Effector memory CD4-positive, alpha-beta T cell (primary cell): ENCODE results near the gene HERPUD2.
"Not testable (repeated sequence)": the region's sequence is repeated elsewhere in the genome, so short reads cannot be mapped to it uniquely, and the experiment has no call there.

Source experiments
- DNase-seq, 3 donors: peaks; one replicate each; pipeline ENCODE4 v3.0.0-alpha.2; 2020
- H3K27ac ChIP-seq: 2 replicates; pipeline ENCODE4 v1.7.0; 2013; ENCODE audit warnings: mild to moderate bottlenecking, low read length, moderate library complexity; ENCODE audit not compliant: insufficient read depth, poor library complexity, severe bottlenecking
- H3K27me3 ChIP-seq: replicated peaks from 2 replicates; pipeline ENCODE4 v1.7.0; 2013; ENCODE audit warnings: mild to moderate bottlenecking, low read length; ENCODE audit not compliant: insufficient read depth, control insufficient read depth, poor library complexity, severe bottlenecking
- H3K36me3 ChIP-seq: 2 replicates; pipeline ENCODE4 v1.7.0; 2013; ENCODE audit warnings: mild to moderate bottlenecking, low read length, moderate library complexity; ENCODE audit not compliant: control insufficient read depth, insufficient read depth
- H3K4me1 ChIP-seq: 2 replicates; pipeline ENCODE4 v1.7.0; 2013; ENCODE audit warnings: low read length, mild to moderate bottlenecking; ENCODE audit not compliant: control insufficient read depth, insufficient read depth, poor library complexity, severe bottlenecking
- H3K4me3 ChIP-seq: 2 replicates; pipeline ENCODE4 v1.7.0; 2013; ENCODE audit warnings: low read length, low read depth, mild to moderate bottlenecking; ENCODE audit not compliant: insufficient read depth, poor library complexity, severe bottlenecking
- H3K9me3 ChIP-seq: 2 replicates; pipeline ENCODE4 v1.7.0; 2013; ENCODE audit warnings: mild to moderate bottlenecking, low read length, moderate library complexity; ENCODE audit not compliant: control insufficient read depth

Gene HERPUD2

GRCh38 chr7:35681231-35682029 is 13.5 kb downstream of the HERPUD2 start:
- Histone ChIP-seq H3K27me3 (no peaks in the 10 kb centered on the region), H3K4me1 (peaks cover 4% of the 10 kb centered on the region), H3K4me3 (no peak overlapping the region), H3K36me3 (peaks cover 3% of the 10 kb centered on the region), H3K9me3 (no peaks in the 10 kb centered on the region), H3K27ac (no peak overlapping the region)
- no peak for DNase-seq

DNA sequence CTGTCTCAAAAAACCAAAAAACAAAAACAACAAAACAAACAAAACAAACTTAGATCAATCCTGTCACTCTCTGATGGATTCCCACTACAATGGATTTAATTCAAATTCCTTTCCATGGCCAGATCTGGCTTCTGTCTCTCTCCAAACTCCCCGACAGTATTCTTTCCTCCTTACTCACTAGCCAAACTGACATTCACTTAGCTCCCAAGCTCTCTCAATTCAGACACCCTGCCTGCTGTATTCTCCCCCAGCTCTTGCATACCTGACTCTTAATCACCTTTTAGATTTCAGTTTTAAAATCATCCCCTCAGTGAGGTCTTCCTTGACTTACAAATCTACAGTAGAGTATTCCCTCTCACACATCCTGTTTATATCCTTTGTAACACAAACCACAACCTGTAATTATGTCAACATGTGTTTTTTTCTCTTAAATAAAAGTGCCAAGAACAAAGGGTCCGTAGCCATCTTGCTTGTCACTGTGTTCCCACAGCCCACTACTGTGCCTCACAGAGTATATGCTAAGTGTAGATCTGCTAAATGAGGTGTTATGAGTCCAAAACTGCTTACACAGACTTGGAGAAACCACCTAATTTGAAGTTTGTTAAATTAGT is 14.4 kb downstream of the HERPUD2 start:
- H3K27ac ChIP-seq: no peak overlapping the region
- H3K9me3 ChIP-seq: no peaks in the 10 kb centered on the region
- DNase-seq: no peak
- H3K36me3 ChIP-seq: peaks cover 3% of the 10 kb centered on the region
- H3K4me3 ChIP-seq: no peak overlapping the region
- H3K4me1 ChIP-seq: peaks cover 4% of the 10 kb centered on the region
- no peaks in the 10 kb centered on the region for H3K27me3 ChIP-seq

- Histone ChIP-seq H3K27ac (no peak overlapping the region), H3K36me3 (no peaks in the 10 kb centered on the region), H3K27me3 (no peaks in the 10 kb centered on the region), H3K4me3 (no peak overlapping the region), H3K9me3 (no peaks in the 10 kb centered on the region), H3K4me1 (peaks cover 4% of the 10 kb centered on the region)
- DNase-seq: no peak
Measured at GRCh38 chr7:35677582-35678356, 17.2 kb downstream of the HERPUD2 start.

DNA sequence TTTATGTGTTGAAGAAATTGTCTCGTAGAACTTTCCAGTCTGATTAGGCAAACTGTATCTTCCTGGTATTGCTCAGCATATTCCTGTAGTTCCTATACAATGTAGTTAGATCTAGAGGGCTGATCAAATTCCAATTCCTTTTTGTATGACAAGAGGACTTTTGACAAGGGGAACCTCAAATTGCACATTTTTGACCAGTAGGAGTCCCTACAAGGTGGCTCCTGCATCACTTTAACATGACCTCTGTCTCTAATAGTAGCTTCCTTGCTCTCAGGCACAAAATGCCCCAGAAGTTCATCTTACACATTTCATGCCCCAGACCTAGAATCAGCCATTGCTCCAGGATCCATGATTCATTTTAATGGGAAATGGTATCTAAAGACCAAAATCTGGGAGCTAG is 18.7 kb downstream of the HERPUD2 start:
- H3K9me3 ChIP-seq: no peaks in the 10 kb centered on the region

GRCh38 chr7:35670856-35671569 is 23.9 kb downstream of the HERPUD2 start:
- H3K27me3 ChIP-seq: no peaks in the 10 kb centered on the region
- no peak overlapping the region for H3K27ac ChIP-seq
- peaks cover 32% of the 10 kb centered on the region for H3K36me3 ChIP-seq
- no peaks in the 10 kb centered on the region for H3K4me1 ChIP-seq
- no peak overlapping the region for H3K4me3 ChIP-seq
- DNase-seq: no peak
- H3K9me3 ChIP-seq: no peaks in the 10 kb centered on the region

More for the DNA sequence above, 18.7 kb downstream of the HERPUD2 start:
- H3K4me1 ChIP-seq: peaks cover 4% of the 10 kb centered on the region
- no peaks in the 10 kb centered on the region for H3K27me3 ChIP-seq
- H3K36me3 ChIP-seq: no peaks in the 10 kb centered on the region
- DNase-seq: no peak
- H3K4me3 ChIP-seq: no peak overlapping the region
- no peak overlapping the region for H3K27ac ChIP-seq

- not testable (repeated sequence) for DNase-seq, H3K27me3 ChIP-seq, H3K27ac ChIP-seq, H3K4me3 ChIP-seq, H3K9me3 ChIP-seq, H3K4me1 ChIP-seq, H3K36me3 ChIP-seq
Measured at GRCh38 chr7:35660411-35660810, 34.5 kb downstream of the HERPUD2 start.

- no peak for DNase-seq
- Histone ChIP-seq H3K27ac (no peak overlapping the region), H3K9me3 (no peaks in the 10 kb centered on the region)
Measured at GRCh38 chr7:35658606-35659201, 36.2 kb downstream of the HERPUD2 start.

DNA sequence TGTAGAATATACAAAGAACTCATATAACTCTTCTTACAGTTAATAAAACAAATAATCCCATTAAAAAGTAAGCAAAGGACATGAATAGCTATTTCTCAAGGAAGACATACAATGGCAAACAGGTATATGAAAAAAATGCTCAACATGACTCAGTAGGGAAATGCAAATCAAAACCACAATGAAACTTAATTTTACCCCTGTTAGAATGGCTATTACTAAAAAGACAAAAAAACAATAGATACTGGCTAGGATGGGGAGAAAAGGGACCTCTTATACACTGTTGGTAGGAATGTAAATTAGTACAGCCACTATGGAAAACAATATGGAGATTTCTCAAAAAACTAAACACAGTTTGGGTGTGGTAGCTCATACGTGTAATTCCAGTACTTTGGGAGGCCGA is 37.8 kb downstream of the HERPUD2 start:
- no peaks in the 10 kb centered on the region for H3K27me3 ChIP-seq
- DNase-seq: no peak
- no peak overlapping the region for H3K4me3 ChIP-seq
- no peaks in the 10 kb centered on the region for H3K9me3 ChIP-seq
- no peak overlapping the region for H3K27ac ChIP-seq
- H3K4me1 ChIP-seq: no peaks in the 10 kb centered on the region
- H3K36me3 ChIP-seq: peaks cover 4% of the 10 kb centered on the region

More at GRCh38 chr7:35658606-35659201, 36.2 kb downstream of the HERPUD2 start:
- H3K4me1 ChIP-seq: no peaks in the 10 kb centered on the region
- no peak overlapping the region for H3K4me3 ChIP-seq
- H3K27me3 ChIP-seq: no peaks in the 10 kb centered on the region
- H3K36me3 ChIP-seq: peaks cover 4% of the 10 kb centered on the region

DNA sequence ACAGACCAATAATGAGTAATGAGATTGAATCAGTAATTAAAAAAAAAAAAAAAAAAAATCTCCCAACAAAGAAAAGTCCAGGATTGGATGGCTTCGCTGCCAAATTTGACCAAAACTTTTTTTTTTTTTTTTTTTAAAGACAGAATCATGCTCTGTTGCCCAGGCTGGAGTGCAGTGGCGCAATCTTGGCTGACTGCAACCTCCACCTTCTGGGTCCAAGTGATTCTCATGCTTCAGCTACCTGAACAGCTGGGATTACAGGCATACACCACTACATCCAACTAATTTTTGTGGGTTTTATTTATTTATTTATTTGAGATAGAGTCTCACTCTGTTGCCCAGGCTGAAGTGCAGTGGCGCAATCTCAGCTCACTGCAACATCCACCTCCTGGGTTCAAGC is 40.4 kb downstream of the HERPUD2 start:
- not testable (repeated sequence) for H3K4me1 ChIP-seq, DNase-seq, H3K9me3 ChIP-seq, H3K27ac ChIP-seq, H3K36me3 ChIP-seq, H3K27me3 ChIP-seq, H3K4me3 ChIP-seq
